ENCODE data around the gene HGF.

HGF gene

DNA sequence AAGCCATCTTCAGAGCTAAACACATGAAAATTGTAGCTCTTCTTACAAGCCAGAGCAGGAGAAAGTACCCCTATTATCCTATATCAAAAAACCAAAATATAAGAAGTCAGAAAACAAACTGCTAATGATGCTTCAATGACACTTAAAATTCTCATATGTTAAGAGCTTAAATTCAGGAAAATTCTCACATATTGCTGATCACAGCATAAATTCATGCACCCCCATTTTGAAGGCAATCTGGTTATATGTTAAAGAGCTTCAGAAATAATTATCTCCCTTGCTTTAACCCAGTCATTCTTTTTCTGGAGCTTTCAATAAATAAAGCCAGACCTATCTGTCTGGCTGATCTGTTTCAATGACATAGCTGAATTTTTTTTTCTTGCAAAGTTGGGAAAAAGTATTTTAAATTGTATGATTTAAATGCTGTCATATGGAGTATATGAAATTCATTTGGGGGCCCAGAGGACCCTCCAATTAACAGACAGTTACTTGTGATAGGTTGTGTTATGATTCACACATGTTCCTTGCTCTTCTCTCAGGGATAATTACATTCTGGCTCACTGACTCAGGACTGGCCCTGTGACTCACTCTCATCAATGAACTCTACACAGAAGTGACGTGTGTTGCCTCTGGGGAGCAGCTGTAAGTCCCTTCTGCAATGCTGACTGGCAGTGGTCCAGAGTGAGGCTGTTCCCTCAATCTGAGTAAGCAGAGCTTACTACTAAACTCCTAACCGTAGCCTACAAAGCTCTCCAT, 85.2 kb downstream of the HGF start:
- H3K9me3 ChIP-seq (ENCODE audit: insufficient read depth, low read depth, low read length), result no peaks in the 10 kb centered on the region
- no peak overlapping the region for H3K4me2 ChIP-seq (ENCODE audit: low read depth, low read length, poor library complexity, severe bottlenecking)
- no peaks in the 10 kb centered on the region for H3K4me1 ChIP-seq (ENCODE audit: insufficient read depth, low read length, poor library complexity, severe bottlenecking)
- no peaks in the 10 kb centered on the region for H4K20me1 ChIP-seq (ENCODE audit: insufficient read depth, low read length, poor library complexity, severe bottlenecking)
- H3K79me2 ChIP-seq (ENCODE audit: insufficient read depth, low read length), result no peaks in the 10 kb centered on the region
- no peaks in the 10 kb centered on the region for H3K9me2 ChIP-seq (replicated peaks; ENCODE audit: low read depth, low read length)
- TF ChIP-seq CTCF (conservative IDR thresholded peaks at IDR 0.05; ENCODE audit: low read length) (no peak), EZH2phosphoT487 (IDR thresholded peaks at IDR 0.05; ENCODE audit: borderline replicate concordance) (no peak)
- H3K36me3 ChIP-seq (ENCODE audit: insufficient read depth, low read length), result no peaks in the 10 kb centered on the region
- no peaks in the 10 kb centered on the region for H3K27me3 ChIP-seq (ENCODE audit: insufficient read depth, low read length, poor library complexity, severe bottlenecking)
- no peak overlapping the region for H3K4me3 ChIP-seq (ENCODE audit: low read length, poor library complexity, severe bottlenecking)
- no peak overlapping the region for H3K9ac ChIP-seq (ENCODE audit: low read depth, low read length, poor library complexity, severe bottlenecking)
- no peak overlapping the region for H2AFZ ChIP-seq (ENCODE audit: low read length)
- no peaks in the 10 kb centered on the region for H3F3A ChIP-seq (ENCODE audit: low read depth)

DNA sequence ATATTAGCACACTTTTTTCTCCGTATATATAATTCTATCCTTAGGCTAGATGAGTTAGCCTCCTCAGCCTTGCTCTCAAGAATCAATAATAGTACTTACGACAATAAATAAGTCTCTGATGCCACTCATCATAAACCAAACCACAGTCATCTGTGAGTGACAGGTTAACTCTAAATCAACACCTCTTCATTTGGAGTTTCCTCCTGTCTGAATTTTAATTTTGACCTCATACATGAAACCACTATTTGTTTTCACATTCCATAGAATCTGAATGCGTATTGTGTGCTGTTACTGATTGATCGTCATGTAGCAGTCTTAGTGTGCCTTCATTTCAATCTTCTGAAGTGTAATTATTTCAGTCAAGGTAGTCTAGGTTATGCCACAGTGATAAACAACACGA, 85.8 kb downstream of the HGF start:
- H2AFZ ChIP-seq (ENCODE audit: low read length), result no peak overlapping the region
- no peaks in the 10 kb centered on the region for H3K79me2 ChIP-seq (ENCODE audit: insufficient read depth, low read length)
- no peaks in the 10 kb centered on the region for H4K20me1 ChIP-seq (ENCODE audit: insufficient read depth, low read length, poor library complexity, severe bottlenecking)
- no peaks in the 10 kb centered on the region for H3K27me3 ChIP-seq (ENCODE audit: insufficient read depth, low read length, poor library complexity, severe bottlenecking)
- no peaks in the 10 kb centered on the region for H3K9me3 ChIP-seq (ENCODE audit: insufficient read depth, low read depth, low read length)
- no peak for TF ChIP-seq CTCF (conservative IDR thresholded peaks at IDR 0.05; ENCODE audit: low read length)
- TF ChIP-seq EZH2phosphoT487 (IDR thresholded peaks at IDR 0.05; ENCODE audit: borderline replicate concordance), result no peak
- H3K4me2 ChIP-seq (ENCODE audit: low read depth, low read length, poor library complexity, severe bottlenecking), result no peak overlapping the region
- H3K9me2 ChIP-seq (replicated peaks; ENCODE audit: low read depth, low read length), result no peaks in the 10 kb centered on the region
- H3F3A ChIP-seq (ENCODE audit: low read depth), result no peaks in the 10 kb centered on the region
- no peaks in the 10 kb centered on the region for H3K4me1 ChIP-seq (ENCODE audit: insufficient read depth, low read length, poor library complexity, severe bottlenecking)
- H3K9ac ChIP-seq (ENCODE audit: low read depth, low read length, poor library complexity, severe bottlenecking), result no peak overlapping the region
- no peaks in the 10 kb centered on the region for H3K36me3 ChIP-seq (ENCODE audit: insufficient read depth, low read length)
- H3K4me3 ChIP-seq (ENCODE audit: low read length, poor library complexity, severe bottlenecking), result no peak overlapping the region

DNA sequence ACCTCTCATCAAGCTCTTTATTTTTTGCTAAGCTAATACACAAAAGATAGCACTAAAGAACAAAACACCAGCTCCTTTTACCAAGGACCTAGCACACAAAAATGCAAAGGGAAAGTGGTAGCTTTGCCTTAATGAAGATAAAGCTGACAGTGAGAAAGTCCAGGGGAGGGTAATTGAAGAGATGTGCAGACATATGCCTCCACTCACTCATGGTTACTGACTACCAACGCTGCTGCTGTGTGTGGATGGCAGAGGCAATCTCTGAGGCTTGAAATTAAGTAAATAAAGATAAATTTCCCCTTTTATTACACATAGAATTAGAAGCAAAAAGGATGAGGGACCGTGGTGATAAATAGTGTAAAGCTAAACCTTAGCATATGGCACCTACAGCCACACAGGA, 87.0 kb downstream of the HGF start:
- no peaks in the 10 kb centered on the region for H3K9me2 ChIP-seq (replicated peaks; ENCODE audit: low read depth, low read length)
- no peaks in the 10 kb centered on the region for H3F3A ChIP-seq (ENCODE audit: low read depth)
- H3K4me1 ChIP-seq (ENCODE audit: insufficient read depth, low read length, poor library complexity, severe bottlenecking), result no peaks in the 10 kb centered on the region
- no peak overlapping the region for H3K4me3 ChIP-seq (ENCODE audit: low read length, poor library complexity, severe bottlenecking)
- no peaks in the 10 kb centered on the region for H3K27me3 ChIP-seq (ENCODE audit: insufficient read depth, low read length, poor library complexity, severe bottlenecking)
- H3K9me3 ChIP-seq (ENCODE audit: insufficient read depth, low read depth, low read length), result no peaks in the 10 kb centered on the region
- TF ChIP-seq EZH2phosphoT487 (IDR thresholded peaks at IDR 0.05; ENCODE audit: borderline replicate concordance) (no peak), CTCF (conservative IDR thresholded peaks at IDR 0.05; ENCODE audit: low read length) (no peak)
- H3K79me2 ChIP-seq (ENCODE audit: insufficient read depth, low read length), result no peaks in the 10 kb centered on the region
- H3K9ac ChIP-seq (ENCODE audit: low read depth, low read length, poor library complexity, severe bottlenecking), result no peak overlapping the region
- no peaks in the 10 kb centered on the region for H3K36me3 ChIP-seq (ENCODE audit: insufficient read depth, low read length)
- H2AFZ ChIP-seq (ENCODE audit: low read length), result no peak overlapping the region
- H4K20me1 ChIP-seq (ENCODE audit: insufficient read depth, low read length, poor library complexity, severe bottlenecking), result no peaks in the 10 kb centered on the region
- H3K4me2 ChIP-seq (ENCODE audit: low read depth, low read length, poor library complexity, severe bottlenecking), result no peak overlapping the region

Data from Loucy (cell line).